Measurements from ENCODE around the gene KAZN. TPM values are rescaled to one million over a fixed set of nuclear protein-coding genes. Genes with fewer than 3 reads are reported as not detected.

KAZN gene
- total RNA-seq, 1 experiment from 2014 or later: 6.9 TPM

DNA sequence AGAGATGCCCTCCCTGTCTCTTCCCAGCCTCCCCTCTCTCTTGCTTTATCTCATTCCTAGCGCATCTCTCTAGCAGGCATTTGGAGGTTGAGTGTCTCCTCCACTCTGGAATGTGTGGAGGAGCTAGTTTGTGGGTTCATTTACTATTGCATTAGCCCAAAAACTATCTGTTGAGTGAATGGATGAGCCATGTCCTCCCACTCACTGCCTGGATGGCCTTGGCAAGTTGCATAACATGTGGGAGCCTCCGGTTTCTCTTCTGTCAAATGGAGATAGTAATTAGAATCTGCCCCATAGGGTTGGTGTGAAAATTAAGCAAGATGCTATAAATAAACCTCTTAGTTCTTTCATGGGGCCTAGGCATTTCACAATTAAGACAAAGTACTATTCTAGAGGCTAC lies 181.8 kb downstream of the KAZN start:
- no peaks in the 10 kb centered on the region for H3K27me3 ChIP-seq (ENCODE audit: control insufficient read depth, insufficient read depth, low read length)
- DNase-seq: no peak
- no peak overlapping the region for H3K4me3 ChIP-seq (ENCODE audit: insufficient read depth, low read depth, low read length)
- no peaks in the 10 kb centered on the region for H3K36me3 ChIP-seq (replicated peaks; ENCODE audit: control insufficient read depth, insufficient read depth, low read length)

DNA sequence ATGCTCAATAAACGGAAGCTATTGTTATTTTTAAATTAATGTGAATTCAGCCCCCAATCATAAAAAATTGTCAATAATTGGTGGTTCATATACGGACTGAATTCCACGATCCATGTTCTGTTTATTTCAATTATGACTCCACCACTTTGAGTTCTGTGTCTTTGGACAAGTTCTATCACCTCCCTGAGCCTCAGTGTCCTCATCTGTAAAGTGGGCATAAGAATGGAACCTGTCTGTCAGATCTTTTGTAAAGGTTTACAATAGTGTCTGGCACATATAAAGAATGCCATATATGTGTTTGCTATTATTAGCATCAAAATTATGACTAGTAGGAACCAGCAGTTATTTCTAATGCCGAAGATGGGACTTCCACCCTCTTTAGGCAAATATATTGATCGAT lies 183.3 kb downstream of the KAZN start:
- no peak overlapping the region for H3K4me3 ChIP-seq (ENCODE audit: insufficient read depth, low read depth, low read length)
- DNase-seq: no peak
- no peaks in the 10 kb centered on the region for H3K36me3 ChIP-seq (replicated peaks; ENCODE audit: control insufficient read depth, insufficient read depth, low read length)
- H3K27me3 ChIP-seq (ENCODE audit: control insufficient read depth, insufficient read depth, low read length): no peaks in the 10 kb centered on the region

GRCh38 chr1:14782741-14783591 lies 184.5 kb downstream of the KAZN start:
- peak; percentile 61 for DNase-seq
- Histone ChIP-seq H3K36me3 (replicated peaks; ENCODE audit: control insufficient read depth, insufficient read depth, low read length) (no peaks in the 10 kb centered on the region), H3K27me3 (ENCODE audit: control insufficient read depth, insufficient read depth, low read length) (no peaks in the 10 kb centered on the region), H3K4me3 (ENCODE audit: insufficient read depth, low read depth, low read length) (no peak overlapping the region)

DNA sequence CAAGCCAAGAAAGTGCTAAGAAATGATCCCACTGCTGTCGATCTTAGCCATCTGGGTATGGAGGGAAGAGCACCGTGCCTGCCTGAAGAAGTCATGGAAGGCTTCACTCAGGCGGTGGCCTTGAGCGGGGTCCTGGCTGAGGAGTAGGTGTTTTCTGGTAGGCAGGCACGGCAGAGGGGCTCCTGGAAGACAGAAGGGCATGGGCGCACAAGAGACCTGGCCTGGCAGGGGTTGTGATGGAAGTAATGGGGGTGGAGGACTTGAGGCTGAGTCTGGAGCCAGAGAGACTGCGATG lies 185.1 kb downstream of the KAZN start:
- DNase-seq: no peak
- Histone ChIP-seq H3K36me3 (replicated peaks; ENCODE audit: control insufficient read depth, insufficient read depth, low read length) (no peaks in the 10 kb centered on the region), H3K27me3 (ENCODE audit: control insufficient read depth, insufficient read depth, low read length) (no peaks in the 10 kb centered on the region), H3K4me3 (ENCODE audit: insufficient read depth, low read depth, low read length) (no peak overlapping the region)

GRCh38 chr1:14784790-14785773 lies 186.6 kb downstream of the KAZN start:
- DNase-seq: no peak
- no peaks in the 10 kb centered on the region for H3K36me3 ChIP-seq (replicated peaks; ENCODE audit: control insufficient read depth, insufficient read depth, low read length)
- no peak overlapping the region for H3K4me3 ChIP-seq (ENCODE audit: insufficient read depth, low read depth, low read length)
- H3K27me3 ChIP-seq (ENCODE audit: control insufficient read depth, insufficient read depth, low read length): no peaks in the 10 kb centered on the region

GRCh38 chr1:14786109-14786675 lies 187.7 kb downstream of the KAZN start:
- Histone ChIP-seq H3K36me3 (replicated peaks; ENCODE audit: control insufficient read depth, insufficient read depth, low read length) (no peaks in the 10 kb centered on the region), H3K4me3 (ENCODE audit: insufficient read depth, low read depth, low read length) (no peak overlapping the region), H3K27me3 (ENCODE audit: control insufficient read depth, insufficient read depth, low read length) (no peaks in the 10 kb centered on the region)
- no peak for DNase-seq

DNA sequence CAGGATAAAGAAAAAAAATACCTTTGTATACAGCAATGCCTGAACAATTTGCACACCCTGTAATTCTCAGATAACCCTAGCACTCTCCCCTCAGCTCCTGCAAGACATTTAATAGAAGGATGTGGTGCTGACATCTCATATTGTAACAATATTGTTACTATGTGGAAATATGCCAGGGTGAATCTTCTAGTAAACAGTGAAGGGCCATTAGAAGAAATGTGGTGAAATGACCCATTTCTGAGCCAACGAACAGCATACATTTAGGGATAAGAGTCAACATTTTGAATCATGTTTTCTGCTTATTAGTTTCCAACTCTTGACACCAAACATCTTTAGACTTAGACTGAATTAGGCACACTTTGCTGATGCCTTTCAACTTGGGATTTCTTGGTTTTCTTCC lies 188.2 kb downstream of the KAZN start:
- H3K36me3 ChIP-seq (replicated peaks; ENCODE audit: control insufficient read depth, insufficient read depth, low read length): no peaks in the 10 kb centered on the region
- no peaks in the 10 kb centered on the region for H3K27me3 ChIP-seq (ENCODE audit: control insufficient read depth, insufficient read depth, low read length)

GRCh38 chr1:14787604-14788003 lies 189.1 kb downstream of the KAZN start:
- no peaks in the 10 kb centered on the region for H3K36me3 ChIP-seq (replicated peaks; ENCODE audit: control insufficient read depth, insufficient read depth, low read length)
- H3K27me3 ChIP-seq (ENCODE audit: control insufficient read depth, insufficient read depth, low read length): no peaks in the 10 kb centered on the region
- H3K4me3 ChIP-seq (ENCODE audit: insufficient read depth, low read depth, low read length): no peak overlapping the region
- peak; percentile 42 for DNase-seq

More for the DNA sequence above, 188.2 kb downstream of the KAZN start:
- H3K4me3 ChIP-seq (ENCODE audit: insufficient read depth, low read depth, low read length): no peak overlapping the region
- no peak for DNase-seq

DNA sequence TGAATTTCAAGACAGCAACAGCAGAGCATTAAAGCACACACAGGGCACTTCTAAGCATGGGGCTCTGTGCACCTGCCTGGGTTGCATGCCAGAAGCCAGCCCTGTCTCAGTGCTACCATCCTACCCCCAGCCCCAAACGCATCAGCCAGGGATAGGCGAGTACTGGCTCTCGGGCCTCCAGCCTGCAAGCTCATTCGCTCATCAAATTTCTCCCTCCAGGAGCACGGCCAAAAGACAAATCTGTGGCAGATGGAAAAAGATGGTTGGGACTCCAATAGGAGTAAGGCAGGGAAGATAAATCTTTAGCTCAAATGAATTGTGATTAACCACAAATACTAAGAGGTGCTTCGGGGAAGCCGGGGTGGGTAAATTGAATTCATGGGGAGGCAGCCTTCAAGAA lies 189.6 kb downstream of the KAZN start:
- DNase-seq: no peak
- no peaks in the 10 kb centered on the region for H3K36me3 ChIP-seq (replicated peaks; ENCODE audit: control insufficient read depth, insufficient read depth, low read length)
- H3K4me3 ChIP-seq (ENCODE audit: insufficient read depth, low read depth, low read length): no peak overlapping the region
- no peaks in the 10 kb centered on the region for H3K27me3 ChIP-seq (ENCODE audit: control insufficient read depth, insufficient read depth, low read length)

GRCh38 chr1:14790982-14791381 lies 192.5 kb downstream of the KAZN start:
- no peak for DNase-seq
- no peaks in the 10 kb centered on the region for H3K27me3 ChIP-seq (ENCODE audit: control insufficient read depth, insufficient read depth, low read length)
- H3K36me3 ChIP-seq (replicated peaks; ENCODE audit: control insufficient read depth, insufficient read depth, low read length): no peaks in the 10 kb centered on the region
- H3K4me3 ChIP-seq (ENCODE audit: insufficient read depth, low read depth, low read length): no peak overlapping the region

GRCh38 chr1:14791654-14792053 lies 193.2 kb downstream of the KAZN start:
- no peak for DNase-seq
- Histone ChIP-seq H3K4me3 (ENCODE audit: insufficient read depth, low read depth, low read length) (no peak overlapping the region), H3K36me3 (replicated peaks; ENCODE audit: control insufficient read depth, insufficient read depth, low read length) (no peaks in the 10 kb centered on the region), H3K27me3 (ENCODE audit: control insufficient read depth, insufficient read depth, low read length) (no peaks in the 10 kb centered on the region)

GRCh38 chr1:14794136-14794768 lies 195.8 kb downstream of the KAZN start:
- H3K4me3 ChIP-seq (ENCODE audit: insufficient read depth, low read depth, low read length): no peak overlapping the region
- H3K27me3 ChIP-seq (ENCODE audit: control insufficient read depth, insufficient read depth, low read length): no peaks in the 10 kb centered on the region
- DNase-seq: no peak
- no peaks in the 10 kb centered on the region for H3K36me3 ChIP-seq (replicated peaks; ENCODE audit: control insufficient read depth, insufficient read depth, low read length)

DNA sequence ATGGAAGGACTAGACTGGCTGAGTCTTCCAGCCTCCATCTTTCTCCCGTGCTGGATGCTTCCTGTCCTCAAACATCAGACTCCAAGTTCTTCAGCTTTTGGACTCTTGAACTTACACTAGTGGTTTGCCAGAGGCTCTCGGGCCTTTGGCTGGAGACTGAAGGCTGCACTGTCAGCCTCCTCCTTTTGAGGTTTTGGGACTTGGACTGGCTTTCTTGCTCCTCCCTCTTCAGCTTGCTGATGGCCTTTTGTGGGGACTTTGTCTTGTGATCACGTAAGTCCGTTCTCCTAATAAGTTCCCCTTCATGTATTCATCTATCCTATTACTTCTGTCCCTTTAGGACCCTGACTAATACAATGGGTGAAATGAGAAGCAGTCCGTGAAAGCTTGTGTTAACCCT lies 196.4 kb downstream of the KAZN start:
- Histone ChIP-seq H3K27me3 (ENCODE audit: control insufficient read depth, insufficient read depth, low read length) (no peaks in the 10 kb centered on the region), H3K4me3 (ENCODE audit: insufficient read depth, low read depth, low read length) (no peak overlapping the region), H3K36me3 (replicated peaks; ENCODE audit: control insufficient read depth, insufficient read depth, low read length) (no peaks in the 10 kb centered on the region)
- DNase-seq: no peak

- no peaks in the 10 kb centered on the region for H3K36me3 ChIP-seq (replicated peaks; ENCODE audit: control insufficient read depth, insufficient read depth, low read length)
- H3K4me3 ChIP-seq (ENCODE audit: insufficient read depth, low read depth, low read length): no peak overlapping the region
- H3K27me3 ChIP-seq (ENCODE audit: control insufficient read depth, insufficient read depth, low read length): no peaks in the 10 kb centered on the region
- no peak for DNase-seq
Observed at GRCh38 chr1:14795589-14795988, 197.1 kb downstream of the KAZN start.
